DND-41 (cell line): ENCODE data around the gene VPS13C.

ENCODE experiments used
- ATAC-seq: fragments of 200-7000 bp; cut with Tn5 transposase; 3 replicates; pipeline ENCODE4 v1.9.1; 2021; ENCODE audit warnings: low read depth; ENCODE audit not compliant: insufficient read depth
- DNase-seq: peaks from one replicate; pipeline ENCODE4 v3.0.0-alpha.2; 2020
- H2AFZ ChIP-seq: 2 replicates; pipeline ENCODE4 v1.6.0; 2012; ENCODE audit warnings: low read depth, low read length
- H3K27ac ChIP-seq: 2 replicates; pipeline ENCODE4 v1.5.1; 2012; ENCODE audit warnings: low read length, inconsistent platforms
- H3K27me3 ChIP-seq: fragments of 200-600 bp; sonication (generic); 2 replicates; pipeline ENCODE4 v1.6.0; 2012; ENCODE audit warnings: low read length, mild to moderate bottlenecking, inconsistent platforms; ENCODE audit not compliant: insufficient read depth, poor library complexity
- H3K36me3 ChIP-seq: 2 replicates; pipeline ENCODE4 v1.5.1; 2012; ENCODE audit warnings: low read length, inconsistent platforms; ENCODE audit not compliant: insufficient read depth
- H3K4me1 ChIP-seq: 2 replicates; pipeline ENCODE4 v1.5.1; 2012; ENCODE audit warnings: mild to moderate bottlenecking, low read length; ENCODE audit not compliant: insufficient read depth
- H3K4me2 ChIP-seq: 2 replicates; pipeline ENCODE4 v1.6.0; 2012; ENCODE audit warnings: mild to moderate bottlenecking, moderate library complexity, low read length, inconsistent platforms; ENCODE audit not compliant: insufficient read depth
- H3K4me3 ChIP-seq, 2 experiments: fragments of 200-600 bp in 1 of 2; shearing (Covaris generic) in 1 of 2; 2 replicates each; pipeline ENCODE4 v1.5.1; 2012 to 2016; ENCODE audit warnings: inconsistent platforms in 2 of 2, low read length in 2 of 2, mild to moderate bottlenecking in 2 of 2, low read depth in 1 of 2, moderate library complexity in 1 of 2
- H3K79me2 ChIP-seq: 2 replicates; pipeline ENCODE4 v1.6.0; 2012; ENCODE audit warnings: low read length, inconsistent platforms; ENCODE audit not compliant: insufficient read depth
- H3K9ac ChIP-seq: 2 replicates; pipeline ENCODE4 v1.6.0; 2012; ENCODE audit warnings: low read depth, mild to moderate bottlenecking, inconsistent platforms, low read length, moderate library complexity
- H3K9me3 ChIP-seq: 2 replicates; pipeline ENCODE4 v1.5.1; 2012; ENCODE audit warnings: low read length, moderate library complexity, mild to moderate bottlenecking, inconsistent platforms; ENCODE audit not compliant: insufficient read depth, severe bottlenecking
- H4K20me1 ChIP-seq: 2 replicates; pipeline ENCODE4 v1.6.0; 2012; ENCODE audit warnings: low read length; ENCODE audit not compliant: insufficient read depth
- EZH2 ChIP-seq: IDR thresholded peaks from 3 replicates; pipeline ENCODE4 v1.6.1; 2012; ENCODE audit warnings: borderline replicate concordance, low read depth, mild to moderate bottlenecking, moderate library complexity, low read length, inconsistent platforms; ENCODE audit not compliant: severe bottlenecking
- TF ChIP-seq, protein P1 (sequence below): IDR thresholded peaks from 2 replicates; pipeline ENCODE4 v1.5.1; 2012; ENCODE audit warnings: borderline replicate concordance, low read length, moderate library complexity, mild to moderate bottlenecking; ENCODE audit not compliant: poor library complexity, severe bottlenecking; ENCODE audit errors: extremely low read depth

The VPS13C gene

DNA sequence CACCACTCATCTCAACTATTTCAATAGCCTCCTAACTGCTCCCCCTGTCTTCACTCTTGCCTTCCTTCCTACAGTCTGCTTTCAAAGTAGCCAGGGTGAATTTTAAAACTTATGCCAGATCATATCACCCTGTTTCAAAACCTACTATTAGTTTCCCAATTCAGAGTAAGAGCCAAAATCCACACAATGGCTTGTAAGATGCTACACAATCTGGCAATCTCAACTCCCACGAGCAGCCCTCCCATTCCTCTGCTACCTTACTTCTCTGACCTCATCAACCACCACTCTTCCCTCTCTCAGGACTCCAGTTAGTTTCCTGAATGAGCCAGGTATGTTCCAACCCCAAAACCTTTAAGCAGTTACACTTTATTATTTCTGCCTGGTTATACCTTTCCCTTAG is 62.5 kb downstream of the VPS13C start:
- TF ChIP-seq, protein P1, sequence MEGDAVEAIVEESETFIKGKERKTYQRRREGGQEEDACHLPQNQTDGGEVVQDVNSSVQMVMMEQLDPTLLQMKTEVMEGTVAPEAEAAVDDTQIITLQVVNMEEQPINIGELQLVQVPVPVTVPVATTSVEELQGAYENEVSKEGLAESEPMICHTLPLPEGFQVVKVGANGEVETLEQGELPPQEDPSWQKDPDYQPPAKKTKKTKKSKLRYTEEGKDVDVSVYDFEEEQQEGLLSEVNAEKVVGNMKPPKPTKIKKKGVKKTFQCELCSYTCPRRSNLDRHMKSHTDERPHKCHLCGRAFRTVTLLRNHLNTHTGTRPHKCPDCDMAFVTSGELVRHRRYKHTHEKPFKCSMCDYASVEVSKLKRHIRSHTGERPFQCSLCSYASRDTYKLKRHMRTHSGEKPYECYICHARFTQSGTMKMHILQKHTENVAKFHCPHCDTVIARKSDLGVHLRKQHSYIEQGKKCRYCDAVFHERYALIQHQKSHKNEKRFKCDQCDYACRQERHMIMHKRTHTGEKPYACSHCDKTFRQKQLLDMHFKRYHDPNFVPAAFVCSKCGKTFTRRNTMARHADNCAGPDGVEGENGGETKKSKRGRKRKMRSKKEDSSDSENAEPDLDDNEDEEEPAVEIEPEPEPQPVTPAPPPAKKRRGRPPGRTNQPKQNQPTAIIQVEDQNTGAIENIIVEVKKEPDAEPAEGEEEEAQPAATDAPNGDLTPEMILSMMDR, result no peak
- no peak for TF ChIP-seq EZH2
- H3K79me2 ChIP-seq, result no peaks in the 10 kb centered on the region
- no peaks in the 10 kb centered on the region for H3K9me3 ChIP-seq
- H3K27me3 ChIP-seq, result no peaks in the 10 kb centered on the region
- H3K4me2 ChIP-seq, result no peak overlapping the region
- H3K9ac ChIP-seq, result no peak overlapping the region
- H3K4me1 ChIP-seq, result no peaks in the 10 kb centered on the region
- peaks cover 24% of the 10 kb centered on the region for H3K36me3 ChIP-seq
- ATAC-seq (no peak), DNase-seq (no peak)
- H4K20me1 ChIP-seq, result no peaks in the 10 kb centered on the region
- no peak overlapping the region for H3K4me3 ChIP-seq
- H2AFZ ChIP-seq, result no peak overlapping the region
- no peak overlapping the region for H3K27ac ChIP-seq

DNA sequence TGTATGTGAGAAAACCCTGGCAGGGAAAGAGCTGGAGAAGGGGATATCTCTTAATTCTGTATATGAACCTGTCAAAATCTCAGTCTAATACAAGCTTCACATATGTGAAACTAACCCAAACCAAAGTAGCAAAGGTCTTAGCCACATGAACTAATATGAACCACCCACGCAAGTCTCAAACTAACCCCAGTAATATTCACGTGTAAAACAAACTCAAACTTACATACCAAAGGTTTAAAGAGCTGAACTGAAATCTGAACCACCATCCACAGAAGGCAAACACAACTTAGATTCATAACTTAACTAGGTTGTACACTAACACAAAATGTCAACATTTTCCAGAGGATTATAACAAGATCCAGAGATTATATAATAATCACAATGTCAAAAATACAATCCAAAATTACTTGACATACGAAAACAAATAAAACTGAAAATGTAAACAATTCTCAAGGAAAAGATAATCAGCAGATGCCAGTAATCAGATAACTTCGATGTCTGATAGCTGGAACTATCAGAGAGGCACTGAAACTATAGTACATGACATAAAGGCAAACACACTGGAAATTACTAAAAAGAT is 64.1 kb downstream of the VPS13C start:
- Histone ChIP-seq H3K36me3 (peaks cover 29% of the 10 kb centered on the region), H3K4me1 (no peaks in the 10 kb centered on the region), H3K79me2 (no peaks in the 10 kb centered on the region), H3K27ac (no peak overlapping the region), H3K9me3 (no peaks in the 10 kb centered on the region), H4K20me1 (no peaks in the 10 kb centered on the region), H3K4me3 (no peak overlapping the region), H3K4me2 (no peak overlapping the region), H3K9ac (no peak overlapping the region), H2AFZ (no peak overlapping the region), H3K27me3 (no peaks in the 10 kb centered on the region)
- DNase-seq (no peak), ATAC-seq (no peak)
- TF ChIP-seq, protein P1, result no peak
- TF ChIP-seq EZH2, result no peak

DNA sequence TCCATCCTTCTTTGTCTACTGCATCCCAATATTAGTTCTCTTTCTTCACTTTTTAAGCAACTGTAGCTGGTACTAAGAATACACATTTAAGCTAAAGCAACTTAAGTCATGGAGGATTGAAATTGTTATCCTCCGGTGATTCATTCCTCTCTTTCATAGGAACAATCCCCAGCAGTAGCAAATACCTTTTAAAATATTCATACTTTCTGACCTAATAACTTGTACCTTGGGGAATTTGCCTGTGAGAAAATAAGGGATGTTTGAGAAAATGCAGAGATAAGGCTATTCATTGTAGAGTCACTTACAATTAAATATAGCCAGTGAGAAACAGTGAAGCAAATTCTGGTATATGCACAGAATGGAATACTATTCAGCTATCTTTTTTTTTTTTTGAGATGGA is 66.0 kb downstream of the VPS13C start:
- H3K4me1 ChIP-seq, result no peaks in the 10 kb centered on the region
- H3K79me2 ChIP-seq, result no peaks in the 10 kb centered on the region
- no peak overlapping the region for H3K4me2 ChIP-seq
- no peaks in the 10 kb centered on the region for H4K20me1 ChIP-seq
- ATAC-seq (no peak), DNase-seq (no peak)
- no peak overlapping the region for H3K4me3 ChIP-seq
- no peak overlapping the region for H2AFZ ChIP-seq
- no peak overlapping the region for H3K9ac ChIP-seq
- H3K9me3 ChIP-seq, result no peaks in the 10 kb centered on the region
- H3K36me3 ChIP-seq, result peaks cover 42% of the 10 kb centered on the region
- H3K27me3 ChIP-seq, result no peaks in the 10 kb centered on the region
- no peak for TF ChIP-seq EZH2
- TF ChIP-seq, protein P1, result no peak
- H3K27ac ChIP-seq, result no peak overlapping the region
